ENCODE measurements around the gene FAM53A. TPM values are rescaled to one million over a fixed set of nuclear protein-coding genes. Genes with fewer than 3 reads are reported as not detected.

The FAM53A gene, protein sequence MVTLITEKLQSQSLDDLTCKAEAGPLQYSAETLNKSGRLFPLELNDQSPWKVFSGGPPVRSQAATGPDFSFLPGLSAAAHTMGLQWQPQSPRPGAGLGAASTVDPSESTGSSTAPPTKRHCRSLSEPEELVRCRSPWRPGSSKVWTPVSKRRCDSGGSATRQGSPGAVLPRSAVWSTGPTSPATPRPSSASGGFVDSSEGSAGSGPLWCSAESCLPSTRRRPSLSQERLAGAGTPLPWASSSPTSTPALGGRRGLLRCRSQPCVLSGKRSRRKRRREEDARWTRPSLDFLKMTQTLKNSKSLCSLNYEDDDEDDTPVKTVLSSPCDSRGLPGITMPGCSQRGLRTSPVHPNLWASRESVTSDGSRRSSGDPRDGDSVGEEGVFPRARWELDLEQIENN
- total RNA-seq, result 1.6 TPM

DNA sequence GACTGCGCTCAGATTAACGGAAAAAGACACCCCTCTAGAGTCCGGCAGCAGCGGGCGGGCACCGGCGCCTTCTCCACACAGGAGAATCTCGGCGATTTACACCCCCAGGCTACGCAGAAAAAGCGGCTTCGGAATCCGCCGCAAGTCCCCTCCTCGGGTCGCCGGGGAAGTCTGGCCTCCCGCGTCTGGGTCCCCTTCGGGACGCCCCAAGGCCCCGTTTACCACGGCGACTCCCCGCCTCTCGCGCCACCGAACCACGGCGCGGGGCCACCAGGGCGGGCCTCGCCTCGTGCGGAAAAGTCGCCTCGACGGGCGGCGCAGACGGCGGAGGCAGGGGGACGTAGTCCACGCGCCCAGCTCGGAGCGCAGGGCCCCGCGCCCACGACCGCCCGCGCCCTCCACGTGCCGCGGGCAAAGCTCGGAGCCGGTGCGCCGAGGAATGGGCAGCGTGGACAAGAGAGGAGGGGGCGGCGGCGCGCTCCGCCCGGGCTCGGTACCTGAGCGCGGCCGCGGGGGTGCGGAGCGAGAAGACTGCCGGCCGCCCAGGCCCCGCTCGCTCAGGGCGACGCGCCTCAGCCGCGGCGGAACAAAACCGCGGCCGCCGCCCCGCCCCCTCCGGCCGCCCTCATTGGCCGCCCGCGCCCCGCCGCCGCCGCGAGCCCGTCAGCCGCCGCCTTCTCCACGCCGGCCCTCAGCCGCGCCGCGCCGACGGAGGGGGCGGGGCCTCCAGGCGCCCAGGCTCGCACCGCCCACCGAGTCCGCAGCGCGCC, at the start of gene FAM53A:
FAM53A (minus strand) TSS at position 578 of the 770 bp plus-strand sequence. CDS start 15,572 bp downstream, outside the sequence.
- DNase-seq (ENCODE audit: low spot score), result peak; percentile 95

DNA sequence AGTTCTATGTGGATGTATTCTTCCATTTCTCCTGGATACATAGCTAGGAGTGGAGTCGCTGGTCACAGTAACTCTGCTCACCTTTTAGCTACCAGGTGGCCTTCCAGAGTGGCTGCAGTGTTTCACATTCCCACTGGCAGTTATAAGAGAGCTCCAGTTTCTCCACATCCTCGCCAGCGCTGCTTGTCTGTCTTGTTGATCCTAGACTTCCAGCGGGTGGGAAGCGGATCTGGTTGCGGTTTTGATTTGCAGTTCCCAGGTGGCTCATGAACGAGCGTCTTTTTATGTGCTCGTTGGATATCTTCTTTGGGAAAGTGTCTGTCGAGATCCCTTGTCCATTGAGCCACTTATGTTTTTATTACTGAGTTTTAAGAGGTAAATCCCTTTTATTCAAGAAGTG, 48.8 kb upstream of the FAM53A start:
- no peak for DNase-seq (ENCODE audit: low spot score)

DNA sequence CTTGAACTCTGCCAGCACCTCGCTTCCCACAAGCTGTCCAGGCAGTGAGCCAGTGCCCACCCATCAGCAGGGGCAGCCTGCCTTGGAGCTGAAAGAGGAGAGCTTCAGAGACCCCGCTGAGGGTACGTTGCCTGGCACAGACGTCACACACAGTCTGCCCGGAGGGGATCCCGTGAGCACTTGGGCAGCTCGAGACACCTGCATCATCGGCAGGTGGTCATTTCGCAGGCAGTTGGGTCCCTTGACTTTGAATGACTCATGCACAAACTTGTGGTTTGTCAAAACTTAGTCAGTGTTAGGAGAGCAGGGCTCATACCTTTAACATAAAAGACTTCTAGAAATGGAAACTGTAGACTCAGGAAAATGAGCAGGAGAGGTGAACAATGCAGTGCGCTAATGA, 47.1 kb upstream of the FAM53A start:
- DNase-seq (ENCODE audit: low spot score), result no peak

DNA sequence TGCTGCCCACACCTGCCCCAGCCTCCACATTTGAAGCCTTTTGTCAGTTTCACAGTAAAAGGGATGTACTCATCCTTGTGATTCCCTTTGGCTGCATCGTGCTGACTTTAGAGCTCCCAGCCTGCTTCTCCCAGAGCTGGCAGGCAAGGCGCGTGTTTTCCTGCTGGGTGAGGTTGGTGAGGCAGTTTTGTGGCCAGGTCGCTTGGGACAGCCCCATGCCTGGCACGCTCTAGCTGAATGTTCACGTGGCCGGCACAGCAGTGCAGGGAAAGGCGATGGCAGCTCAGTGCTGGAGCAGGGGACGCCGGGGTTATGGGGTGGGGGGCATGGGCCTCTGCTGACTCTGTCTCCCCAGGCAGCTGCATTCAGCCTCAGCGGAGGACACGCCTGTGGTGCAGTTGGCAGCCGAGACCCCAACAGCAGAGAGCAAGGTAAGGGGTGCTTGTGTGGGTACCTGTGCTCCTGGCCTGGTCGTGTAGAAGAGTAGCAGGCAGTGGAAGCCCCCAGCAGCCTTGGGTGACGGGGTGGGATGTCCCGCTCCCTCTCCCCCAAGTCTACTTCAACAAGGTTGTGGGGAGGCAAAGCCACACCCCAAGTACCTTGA, 46.5 kb upstream of the FAM53A start:
- DNase-seq (ENCODE audit: low spot score), result no peak

DNA sequence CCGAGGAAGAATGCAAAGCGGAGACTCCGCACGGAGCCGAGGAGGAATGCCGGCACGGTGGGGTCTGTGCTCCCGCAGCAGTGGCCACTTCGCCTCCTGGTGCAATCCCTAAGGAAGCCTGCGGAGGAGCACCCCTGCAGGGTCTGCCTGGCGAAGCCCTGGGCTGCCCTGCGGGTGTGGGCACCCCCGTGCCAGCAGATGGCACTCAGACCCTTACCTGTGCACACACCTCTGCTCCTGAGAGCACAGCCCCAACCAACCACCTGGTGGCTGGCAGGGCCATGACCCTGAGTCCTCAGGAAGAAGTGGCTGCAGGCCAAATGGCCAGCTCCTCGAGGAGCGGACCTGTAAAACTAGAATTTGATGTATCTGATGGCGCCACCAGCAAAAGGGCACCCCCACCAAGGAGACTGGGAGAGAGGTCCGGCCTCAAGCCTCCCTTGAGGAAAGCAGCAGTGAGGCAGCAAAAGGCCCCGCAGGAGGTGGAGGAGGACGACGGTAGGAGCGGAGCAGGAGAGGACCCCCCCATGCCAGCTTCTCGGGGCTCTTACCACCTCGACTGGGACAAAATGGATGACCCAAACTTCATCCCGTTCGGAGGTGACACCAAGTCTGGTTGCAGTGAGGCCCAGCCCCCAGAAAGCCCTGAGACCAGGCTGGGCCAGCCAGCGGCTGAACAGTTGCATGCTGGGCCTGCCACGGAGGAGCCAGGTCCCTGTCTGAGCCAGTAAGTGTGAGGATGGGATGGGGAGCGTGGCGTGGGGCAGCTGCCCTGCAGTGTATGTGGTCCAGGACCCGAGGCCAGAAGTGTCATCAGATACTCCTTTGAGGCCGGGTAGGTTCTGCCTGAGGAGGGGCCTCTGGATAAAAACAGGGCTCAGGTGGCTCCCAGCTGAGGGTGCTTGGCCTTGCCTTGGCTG, 44.2 kb upstream of the FAM53A start:
- DNase-seq (ENCODE audit: low spot score), result no peak

DNA sequence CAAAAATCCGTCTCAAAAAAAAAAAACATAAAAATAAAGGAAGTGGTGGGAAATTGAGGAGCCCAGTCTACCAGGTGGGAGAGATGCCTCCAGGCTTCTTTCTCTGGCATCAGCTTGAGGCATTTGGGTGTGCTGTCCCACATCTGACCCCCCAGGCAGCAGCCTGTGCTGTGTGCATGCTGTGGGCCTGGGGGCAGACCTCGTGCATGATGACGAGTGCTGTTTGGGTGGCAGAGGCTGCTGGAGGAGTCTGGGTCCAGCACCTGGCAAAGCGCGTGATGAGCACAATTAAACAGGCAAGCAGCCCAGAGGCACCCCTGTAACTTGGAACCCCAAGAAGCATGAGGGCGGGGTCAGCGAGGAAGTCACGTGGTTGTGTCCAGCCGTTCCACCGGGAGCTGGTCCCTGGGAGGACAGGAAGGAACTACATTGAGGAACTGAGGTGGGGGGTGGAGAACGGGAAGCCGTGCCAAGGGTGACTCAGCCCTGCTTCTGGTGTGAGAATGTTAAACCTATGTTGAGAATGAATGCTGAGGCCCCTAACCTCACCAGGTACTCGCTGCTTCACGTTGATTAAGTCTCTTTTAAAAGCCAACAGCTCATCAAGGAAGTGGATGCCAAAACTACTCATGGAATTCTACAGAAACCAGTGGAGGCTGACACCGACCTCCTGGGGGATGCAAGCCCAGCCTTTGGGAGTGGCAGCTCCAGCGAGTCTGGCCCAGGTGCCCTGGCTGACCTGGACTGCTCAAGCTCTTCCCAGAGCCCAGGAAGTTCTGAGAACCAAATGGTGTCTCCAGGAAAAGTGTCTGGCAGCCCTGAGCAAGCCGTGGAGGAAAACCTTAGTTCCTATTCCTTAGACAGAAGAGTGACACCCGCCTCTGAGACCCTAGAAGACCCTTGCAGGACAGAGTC, 43.3 kb upstream of the FAM53A start:
- peak; percentile 76 for DNase-seq (ENCODE audit: low spot score)

DNA sequence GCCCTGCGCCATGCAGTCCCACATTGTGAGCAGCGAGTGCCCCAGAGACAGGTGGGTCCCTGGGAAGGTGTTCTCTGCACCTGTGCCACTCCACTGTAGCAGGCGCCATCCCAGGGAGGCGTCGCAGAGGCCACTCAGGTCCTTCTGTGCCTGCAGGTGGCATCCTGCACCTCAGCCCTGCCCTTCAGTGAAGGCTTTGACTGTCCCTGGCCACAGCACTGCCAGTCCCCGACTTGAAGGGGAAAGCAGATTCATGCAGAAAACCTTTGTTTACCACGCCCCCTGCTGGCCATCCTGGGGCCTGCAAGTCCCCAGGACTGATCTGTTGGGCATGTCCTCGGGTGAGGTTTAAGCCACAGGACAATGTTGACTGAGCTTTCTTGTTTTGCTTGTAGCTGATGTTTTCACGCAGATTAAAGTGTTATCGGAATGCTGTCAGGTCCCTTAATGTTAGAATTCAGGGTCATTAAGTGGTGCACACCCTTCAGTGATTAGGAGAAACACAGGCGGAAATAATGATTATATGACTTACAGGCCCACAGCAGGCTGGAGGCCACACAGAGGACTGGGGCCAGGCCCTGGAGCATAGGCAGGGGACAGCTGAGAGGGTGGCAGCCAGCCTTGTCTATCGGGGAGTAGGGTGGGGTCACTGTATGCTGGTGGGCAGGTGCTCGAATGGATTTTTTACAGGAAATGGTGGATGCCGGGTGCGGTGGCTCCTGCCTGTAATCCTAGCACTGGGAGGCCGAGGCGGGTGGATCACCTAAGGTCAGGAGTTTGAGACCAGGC, 42.2 kb upstream of the FAM53A start:
- DNase-seq (ENCODE audit: low spot score), result peak; percentile 93

DNA sequence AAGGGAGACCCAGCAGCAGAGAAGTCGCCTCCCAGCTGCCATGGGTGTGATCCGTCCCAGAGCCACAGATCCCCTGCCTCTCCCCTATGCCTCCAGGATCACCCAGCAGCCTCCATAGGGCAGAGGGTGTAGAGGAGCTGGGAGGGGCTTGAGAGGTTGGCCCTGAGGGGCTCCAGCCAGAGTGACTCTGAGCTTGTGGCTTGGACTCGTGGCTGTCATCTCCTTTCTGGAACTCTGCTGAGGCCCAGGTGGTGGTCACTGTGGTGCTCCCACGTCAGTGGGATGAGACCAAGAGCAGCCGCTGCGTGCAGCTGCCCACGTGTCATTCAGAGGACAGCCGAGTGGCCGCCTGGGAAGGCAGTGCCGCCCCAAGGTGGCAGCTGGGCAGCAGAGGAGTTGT, 41.4 kb upstream of the FAM53A start:
- no peak for DNase-seq (ENCODE audit: low spot score)

DNA sequence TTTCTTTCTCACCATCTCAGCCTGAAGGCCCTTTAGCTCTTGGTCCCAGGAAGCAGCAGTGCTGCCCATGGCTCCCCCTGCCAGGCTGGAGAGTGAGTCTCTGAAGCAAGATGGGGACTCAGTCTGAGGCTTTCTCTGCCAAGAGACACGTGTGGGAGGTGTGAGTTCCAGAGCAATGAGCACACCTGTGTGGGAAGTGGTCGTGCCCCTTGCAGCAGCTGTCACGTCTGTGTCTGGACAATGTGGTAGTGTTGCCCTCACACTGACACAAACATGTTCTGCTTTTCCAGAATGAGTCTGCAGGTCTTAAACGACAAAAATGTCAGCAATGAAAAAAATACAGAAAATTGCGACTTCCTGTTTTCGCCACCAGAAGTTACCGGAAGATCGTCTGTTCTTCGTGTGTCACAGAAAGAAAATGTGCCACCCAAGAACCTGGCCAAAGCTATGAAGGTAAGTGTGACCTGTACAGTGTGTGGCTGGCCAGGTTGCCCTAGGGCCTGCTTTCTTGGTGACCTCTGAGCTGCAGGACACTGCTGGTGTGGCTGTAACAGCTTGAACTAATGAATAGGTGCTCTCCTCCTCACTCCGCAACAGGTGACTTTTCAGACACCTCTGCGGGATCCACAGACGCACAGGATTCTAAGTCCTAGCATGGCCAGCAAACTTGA, 39.2 kb upstream of the FAM53A start:
- DNase-seq (ENCODE audit: low spot score), result no peak

DNA sequence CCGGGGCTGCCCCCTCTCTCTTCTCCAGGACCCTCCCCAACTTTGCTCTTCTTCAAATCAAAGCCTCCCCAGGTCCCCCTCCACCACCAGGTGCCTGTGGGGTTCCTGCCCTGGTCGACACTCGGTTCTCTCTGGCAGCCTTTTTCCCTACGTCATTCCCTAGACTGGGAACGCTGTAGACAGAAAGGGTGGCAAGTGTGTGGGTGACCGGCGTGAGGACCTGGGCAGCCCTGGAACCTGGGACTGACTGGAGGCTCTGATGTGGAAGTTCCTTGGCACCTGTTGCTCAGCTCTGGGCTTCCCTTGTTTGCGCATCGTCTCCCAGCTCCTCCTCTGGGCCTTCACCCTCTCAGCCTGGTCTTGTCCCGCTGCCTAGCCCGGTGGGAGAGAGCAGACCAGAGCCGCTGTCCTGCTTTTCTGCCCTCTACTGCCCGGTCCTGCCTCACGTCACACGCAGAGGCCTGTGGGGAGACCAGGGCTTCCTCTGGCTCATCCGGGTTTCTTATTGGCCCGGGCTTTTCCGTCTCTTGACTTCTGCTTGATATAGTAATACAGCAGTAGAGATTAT, 38.5 kb upstream of the FAM53A start:
- no peak for DNase-seq (ENCODE audit: low spot score)

DNA sequence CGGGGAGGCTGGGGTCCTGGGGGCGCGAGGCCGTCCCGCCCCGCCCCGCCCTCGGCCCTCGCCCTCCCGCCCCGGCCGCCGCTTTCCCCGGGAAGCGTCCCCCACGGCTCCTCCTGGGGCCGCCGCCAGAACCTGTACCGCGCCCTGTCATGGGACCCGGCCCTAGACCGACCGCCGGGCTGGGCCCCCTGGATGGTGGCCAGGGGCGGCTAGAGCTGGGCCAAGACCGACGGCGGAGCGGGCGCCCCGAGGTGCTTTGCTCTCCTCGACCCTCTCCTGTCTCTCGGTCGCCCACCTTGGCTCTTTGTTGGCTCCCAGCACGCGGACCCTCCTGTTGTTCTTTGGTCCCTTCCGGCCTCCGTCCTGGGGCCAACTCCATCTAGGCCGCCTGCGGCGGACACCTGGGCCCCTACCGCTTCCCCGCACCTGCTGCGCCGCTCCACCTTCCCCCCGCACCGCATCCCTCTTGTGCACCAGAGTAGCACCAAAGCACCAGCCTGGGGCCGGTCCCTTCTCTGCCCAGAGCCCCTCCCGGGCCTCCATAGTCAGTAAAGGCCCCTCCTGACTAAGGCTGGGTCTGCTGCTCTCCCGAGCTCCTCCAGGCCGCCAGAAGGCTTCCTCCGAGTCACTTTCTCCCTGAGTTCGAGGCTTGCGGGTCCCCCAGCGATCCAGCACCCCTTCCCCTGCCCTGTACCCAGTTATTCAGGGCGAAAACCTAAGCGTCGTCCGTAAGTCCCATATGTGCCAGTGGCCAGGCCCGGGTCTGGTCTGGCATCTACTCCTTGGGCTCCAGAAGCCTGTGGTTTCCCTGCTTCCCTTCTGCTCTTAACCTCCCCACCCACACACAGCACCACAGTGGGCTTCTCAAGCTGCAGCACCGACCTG, 37.8 kb upstream of the FAM53A start:
- no peak for DNase-seq (ENCODE audit: low spot score)

DNA sequence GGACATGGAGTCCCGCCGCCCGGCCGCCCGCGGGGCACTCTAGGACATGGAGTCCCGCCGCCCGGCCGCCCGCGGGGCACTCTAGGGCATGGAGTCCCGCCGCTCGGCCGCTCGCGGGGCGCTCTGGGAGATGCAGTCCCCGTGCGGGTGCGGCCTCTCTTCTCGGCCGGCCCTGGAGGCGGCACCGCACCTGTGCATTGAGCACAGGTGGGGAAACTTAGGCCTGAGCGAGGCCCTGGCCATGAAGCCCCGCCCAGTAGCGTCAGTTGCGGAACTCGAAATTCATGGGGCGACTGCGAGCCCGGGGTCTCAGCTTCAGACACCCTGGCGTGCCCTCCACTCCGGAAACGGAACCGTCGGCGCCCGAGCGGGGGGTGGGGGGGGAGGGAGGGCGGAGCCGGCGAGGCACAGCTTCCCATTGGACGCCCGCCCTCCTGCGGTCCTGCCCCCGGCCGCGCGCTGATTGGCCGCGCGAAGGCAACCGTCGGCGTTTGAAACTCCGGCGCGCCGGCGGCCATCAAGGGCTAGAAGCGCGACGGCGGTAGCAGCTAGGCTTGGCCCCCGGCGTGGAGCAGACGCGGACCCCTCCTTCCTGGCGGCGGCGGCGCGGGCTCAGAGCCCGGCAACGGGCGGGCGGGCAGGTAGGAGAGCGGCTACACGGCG, 37.0 kb upstream of the FAM53A start, which contains the start of the genes TACC3 and TMEM129:
TACC3 (plus strand) TSS at position 519 of the 663 bp plus-strand sequence. CDS start 1,901 bp downstream, outside the sequence.
TMEM129 (minus strand) TSS at position 321 of the 663 bp plus-strand sequence. CDS start 486 bp downstream, outside the sequence.
- peak; percentile 94 for DNase-seq (ENCODE audit: low spot score)

DNA sequence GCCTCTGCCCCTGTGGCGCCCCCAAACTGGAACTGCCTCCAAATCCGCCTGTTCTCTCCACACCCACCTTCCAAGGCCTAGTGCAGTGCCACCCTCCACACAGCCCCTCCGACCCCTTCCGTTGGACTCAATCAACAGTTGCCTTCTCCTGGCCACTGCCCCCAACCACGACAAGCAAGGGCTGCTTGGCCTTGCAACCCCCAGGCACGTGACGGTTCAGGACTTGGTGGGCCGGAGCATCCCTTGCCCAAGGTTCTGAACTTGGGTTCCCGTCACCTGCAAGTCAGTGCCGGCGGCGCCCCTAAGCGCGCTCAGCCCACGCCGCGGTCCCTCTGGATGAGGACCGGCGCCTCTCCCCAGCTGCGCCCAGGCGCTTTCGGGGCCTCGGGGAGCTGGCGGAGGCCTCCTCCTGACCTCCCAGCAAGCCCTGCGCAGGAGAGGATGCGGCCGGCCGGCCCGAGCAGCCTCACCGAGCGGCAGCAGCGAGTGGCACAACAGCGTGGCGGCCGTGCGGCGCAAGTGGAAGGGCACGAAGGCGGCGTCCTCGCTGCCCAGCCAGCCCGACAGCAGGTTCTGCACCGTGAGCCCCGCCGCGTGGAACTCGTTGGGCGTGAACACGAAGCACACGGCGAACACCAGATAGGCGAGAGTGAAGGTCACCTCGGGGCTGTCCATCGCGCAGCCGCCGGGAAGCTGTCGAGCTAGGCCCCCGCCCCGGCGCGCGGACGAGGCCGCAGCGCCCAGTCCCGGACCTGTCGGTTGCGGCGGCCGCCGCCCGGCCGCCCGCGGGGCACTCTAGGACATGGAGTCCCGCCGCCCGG, 36.3 kb upstream of the FAM53A start:
- peak; percentile 37 for DNase-seq (ENCODE audit: low spot score)

DNA sequence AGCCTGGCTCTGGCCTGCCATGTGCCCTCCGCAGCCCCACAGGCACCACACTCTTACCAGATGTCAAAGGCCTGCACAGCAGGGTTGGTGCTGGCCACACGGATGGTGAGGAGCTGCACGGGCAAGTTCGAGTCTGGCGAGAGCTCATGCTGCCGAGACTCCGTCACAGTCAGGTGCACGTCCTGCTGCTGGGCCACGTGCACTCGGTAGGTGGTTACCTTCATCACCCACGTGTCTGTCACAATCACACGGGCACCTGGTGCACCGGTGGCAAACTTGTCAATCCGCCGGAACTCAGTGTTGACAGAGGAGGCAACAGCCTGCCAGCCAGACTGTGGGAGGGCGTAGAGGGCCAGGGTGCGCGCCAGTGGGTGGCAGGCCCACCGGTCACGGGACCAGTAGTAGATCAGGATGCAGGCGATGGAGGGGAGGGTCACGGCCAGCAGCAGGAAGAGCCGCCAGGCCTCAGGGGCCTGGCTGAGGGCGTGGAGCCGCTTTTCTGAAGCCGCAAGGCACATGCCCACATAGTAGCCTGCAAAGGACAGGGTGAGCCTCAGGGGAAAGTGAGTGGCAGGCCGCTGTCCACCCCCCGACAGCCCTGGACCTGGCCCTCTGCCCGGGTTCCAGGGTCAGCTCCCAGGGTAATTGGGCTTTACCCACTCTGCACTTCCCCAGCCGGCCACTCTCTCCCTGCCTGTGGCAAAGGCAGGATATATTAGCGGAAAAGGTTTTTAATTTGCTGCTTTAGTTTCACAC, 34.2 kb upstream of the FAM53A start:
- DNase-seq (ENCODE audit: low spot score), result no peak

Data from mucosa of gallbladder (tissue), 1 donor.